GM12878 (cell line): Measurements from ENCODE around the gene DPEP1. TPM values are rescaled to one million over a fixed set of nuclear protein-coding genes. Genes with fewer than 3 reads are reported as not detected.

Experiments
- ATAC-seq: fragments of 200-7000 bp; cut with Tn5 transposase; 3 replicates; pipeline ENCODE4 v1.9.1; 2020; ENCODE audit warnings: mild to moderate bottlenecking, moderate library complexity
- BruUV-seq: library from RNA; stranded (reverse); fragments of 400-500 nt; replicated peaks from 2 replicates; lab custom pipeline; 2021; lab: Mats Ljungman, UMichigan
- CTCF ChIA-PET: fragments of 300-600 bp; sonication (Branson Sonifier 250); formaldehyde crosslinking; extraction: SDS; loops from one replicate; lab custom pipeline; 2021; ENCODE audit warnings: inconsistent platforms; lab: Yijun Ruan, JAX
- POLR2A ChIA-PET: fragments of 350-600 bp; formaldehyde crosslinking; extraction: SDS; loops from one replicate; lab custom pipeline; 2021; ENCODE audit warnings: inconsistent platforms; lab: Charles Lee
- RAD21 ChIA-PET: fragments of 300-600 bp; sonication (Branson Sonifier 250); formaldehyde crosslinking; loops from one replicate; lab custom pipeline; 2023; ENCODE audit warnings: antibody characterized with exemption; ENCODE audit not compliant: unreplicated experiment; lab: Charles Lee
- SMC1A ChIA-PET: fragments of 300-600 bp; sonication (Branson Sonifier 250); formaldehyde crosslinking; loops from one replicate; lab custom pipeline; 2023; ENCODE audit not compliant: unreplicated experiment, uncharacterized antibody; lab: Charles Lee
- DNase-seq: peaks from one replicate; pipeline ENCODE4 v3.0.0-alpha.2; 2011; ENCODE audit warnings: low read depth, low spot score
- FAIRE-seq: peaks from 3 replicates; lab custom pipeline; 2011; peaks lifted over from hg19 to GRCh38; lab: Jason Lieb, UNC
- H2AFZ ChIP-seq: 2 replicates; pipeline ENCODE4 v1.6.0; 2011; ENCODE audit warnings: low read depth, low read length, control low read depth; ENCODE audit not compliant: control insufficient read depth
- H3K27ac ChIP-seq: 2 replicates; pipeline ENCODE4 v1.5.1; 2011; ENCODE audit warnings: control low read depth; ENCODE audit not compliant: control insufficient read depth, insufficient read depth
- H3K27me3 ChIP-seq, 2 experiments: replicated peaks in 1 of 2; 2 replicates each; pipeline versions ENCODE4 v1.6.0 to v1.6.1; 2011; ENCODE audit warnings: low read length in 1 of 2; ENCODE audit not compliant: control insufficient read depth in 2 of 2, insufficient read depth in 2 of 2
- H3K36me3 ChIP-seq, 2 experiments: 2 replicates each; pipeline ENCODE4 v1.5.1; 2011; ENCODE audit warnings: low read length in 1 of 2; ENCODE audit not compliant: control insufficient read depth in 2 of 2, insufficient read depth in 2 of 2
- H3K4me1 ChIP-seq: 2 replicates; pipeline ENCODE4 v1.6.1; 2011; ENCODE audit warnings: mild to moderate bottlenecking, low read length, moderate library complexity, mixed read lengths; ENCODE audit not compliant: control insufficient read depth, insufficient read depth
- H3K4me2 ChIP-seq: 2 replicates; pipeline ENCODE4 v1.6.0; 2011; ENCODE audit warnings: control low read depth; ENCODE audit not compliant: control insufficient read depth, insufficient read depth
- H3K4me3 ChIP-seq: fragments of 200-600 bp; sonication (generic); 2 replicates; pipeline ENCODE4 v1.5.1; 2016
- H3K79me2 ChIP-seq: 2 replicates; pipeline ENCODE4 v1.6.0; 2011; ENCODE audit warnings: low read length; ENCODE audit not compliant: control insufficient read depth, insufficient read depth
- H3K9ac ChIP-seq: 2 replicates; pipeline ENCODE4 v1.8.0; 2011; ENCODE audit warnings: low read length, control low read depth, mixed read lengths; ENCODE audit not compliant: control insufficient read depth, insufficient read depth
- H3K9me3 ChIP-seq: replicated peaks from 3 replicates; pipeline ENCODE4 v1.5.1; 2011; ENCODE audit warnings: mild to moderate bottlenecking, low read length; ENCODE audit not compliant: control insufficient read depth, insufficient read depth
- H4K20me1 ChIP-seq: 2 replicates; pipeline ENCODE4 v1.6.0; 2011; ENCODE audit not compliant: control insufficient read depth, insufficient read depth
- ATF3 ChIP-seq: IDR thresholded peaks from 2 replicates; pipeline ENCODE4 v1.6.1; 2011; ENCODE audit warnings: low read depth, mild to moderate bottlenecking, low read length, moderate library complexity, borderline replicate concordance; ENCODE audit errors: extremely low read depth
- BCL11A ChIP-seq: IDR thresholded peaks from 2 replicates; pipeline ENCODE4 v1.6.1; 2011; ENCODE audit warnings: low read depth, low read length
- E2F8 ChIP-seq: fragments of 450-650 bp; IDR thresholded peaks from 2 replicates; pipeline ENCODE4 v1.6.1; 2018; ENCODE audit warnings: mild to moderate bottlenecking, low read depth, moderate library complexity; ENCODE audit not compliant: partially characterized antibody
- HDAC6 ChIP-seq: fragments of 200-600 bp; sonication (generic); IDR thresholded peaks from one replicate; pipeline ENCODE4 v1.8.0; 2017; ENCODE audit warnings: antibody characterized with exemption; ENCODE audit not compliant: unreplicated experiment
- NFYB ChIP-seq: IDR thresholded peaks from 2 replicates; pipeline ENCODE4 v1.6.1; 2011; ENCODE audit warnings: low read depth, mild to moderate bottlenecking, low read length, improper control_type of control experiment, moderate library complexity; ENCODE audit not compliant: insufficient read depth
- PBX3 ChIP-seq: IDR thresholded peaks from 2 replicates; pipeline ENCODE4 v1.6.1; 2011; ENCODE audit warnings: mild to moderate bottlenecking, low read depth, low read length, moderate library complexity; ENCODE audit not compliant: insufficient replicate concordance
- RAD51 ChIP-seq: fragments of 450-650 bp; IDR thresholded peaks from 2 replicates; pipeline ENCODE4 v1.6.1; 2016; ENCODE audit warnings: moderate library complexity, mild to moderate bottlenecking, inconsistent platforms
- REST ChIP-seq: IDR thresholded peaks from 2 replicates; pipeline ENCODE4 v1.6.1; 2012; ENCODE audit warnings: mild to moderate bottlenecking, low read depth, low read length
- ZNF207 ChIP-seq: fragments of 450-650 bp; IDR thresholded peaks from 2 replicates; pipeline ENCODE4 v1.6.1; 2014; ENCODE audit warnings: antibody characterized with exemption, mild to moderate bottlenecking, borderline replicate concordance
- WGBS: methylation state at CpG from one replicate; pipeline ENCODE4 v1.1.6; 2016; ENCODE audit warnings: low lambda C conversion rate; ENCODE audit not compliant: insufficient replicate concordance, insufficient coverage; ENCODE audit errors: missing lambda C conversion rate; 5-methylcytosine and 5-hydroxymethylcytosine counted together
- in situ Hi-C: fragments of 300-500 bp; cut with MboI; formaldehyde crosslinking; loops from 9 replicates; pipeline ENCODE4 v1.14.3; 2018; ENCODE audit warnings: mixed read lengths
- intact Hi-C: fragments of 100-400 bp; cut with micrococcal nuclease; formaldehyde crosslinking; loops from one replicate; pipeline ENCODE4 v1.14.2; 2022; ENCODE audit not compliant: unreplicated experiment
- polyA plus RNA-seq, 11 experiments: library from polyadenylated mRNA; depleted of rRNA in 4 of 11; unstranded in 6 of 11; stranded (reverse) in 5 of 11; fragments of >200 nt; fragmentation: Nextera tagmentation in 4 of 11; fragmentation: Illumina TruSeq in 1 of 11; extraction: Ambion mirVana in 4 of 11; extraction: Trizol in 1 of 11; gene quantifications; 1 replicate in 1 of 11; 2 replicates in 10 of 11; pipeline versions ENCODE4 v1.2.1 to v1.2.3, GENCODE V29; 2011 to 2016; ENCODE audit warnings: inconsistent platforms in 2 of 11, missing spikeins in 2 of 11, low read depth in 1 of 11
- total RNA-seq, 4 experiments: library from RNA; depleted of rRNA in 3 of 4; stranded (reverse); fragments of >200 nt in 3 of 4; fragmentation: Illumina TruSeq in 1 of 4; extraction: Trizol in 1 of 4; gene quantifications; 2 replicates each; pipeline versions ENCODE4 v1.2.1 to v1.2.3, GENCODE V29; 2013 to 2021
- TF ChIP-seq, protein P1 (sequence below): fragments of 450-650 bp; IDR thresholded peaks from 2 replicates; pipeline ENCODE4 v1.6.1; 2016; ENCODE audit warnings: mild to moderate bottlenecking

DPEP1 gene
- total and polyA plus RNA-seq, 10 of the 15 experiments (the other 5 are each of a cell fraction or from before 2014, with no cell fraction given) = not detected

- RAD21 ChIA-PET = no interaction called here
- no TSS peak for BruUV-seq
- Histone ChIP-seq H3K4me2 (peak overlapping the region; percentile 80), H3K9me3 (no peaks in the 10 kb centered on the region), H2AFZ (peak overlapping the region; percentile 30; the same call in 1 of the 2 replicates), H3K27me3 (no peaks in the 10 kb centered on the region), H3K9ac (peak overlapping the region; percentile 15; the same call in 1 of the 2 replicates), H3K27ac (no peak overlapping the region), H3K79me2 (peaks cover 32% of the 10 kb centered on the region), H4K20me1 (peaks cover 29% of the 10 kb centered on the region), H3K4me1 (peaks cover 25% of the 10 kb centered on the region), H3K4me3 (peak overlapping the region; percentile 89; the same call in 1 of the 2 replicates), H3K36me3 (peaks cover 22 to 25% of the 10 kb centered on the region in 2 experiments)
- no peak for FAIRE-seq
- CTCF ChIA-PET = interaction anchor here (0.6 to 1.0 kb wide), 2 partner anchors 76 to 121 kb away, joined by 3 to 4 read pairs; partner anchors contain the start of gene CDK10
- 1% methylated on average over 46 of the region's 46 CpGs for WGBS
- SMC1A ChIA-PET = interaction anchor here (1.0 kb wide), 1 partner anchor 325 kb away, joined by 3 read pairs; no protein-coding TSS in a partner anchor
- no peak for DNase-seq
- POLR2A ChIA-PET = no interaction called here
- ATAC-seq = peak; percentile 64
- intact Hi-C loops = no loop called here
- in situ Hi-C loops = no loop called here
- TF ChIP-seq RAD51 (peak; percentile 95), ZNF207 (no peak), ATF3 (peak; percentile 53; the same call in 1 of the 2 replicates), NFYB (no peak), E2F8 (no peak), HDAC6 (no peak), BCL11A (0 out of 2 replicates have a peak, but pooled peaks have one; percentile 18), REST (no peak), PBX3 (no peak)
- TF ChIP-seq, protein P1, sequence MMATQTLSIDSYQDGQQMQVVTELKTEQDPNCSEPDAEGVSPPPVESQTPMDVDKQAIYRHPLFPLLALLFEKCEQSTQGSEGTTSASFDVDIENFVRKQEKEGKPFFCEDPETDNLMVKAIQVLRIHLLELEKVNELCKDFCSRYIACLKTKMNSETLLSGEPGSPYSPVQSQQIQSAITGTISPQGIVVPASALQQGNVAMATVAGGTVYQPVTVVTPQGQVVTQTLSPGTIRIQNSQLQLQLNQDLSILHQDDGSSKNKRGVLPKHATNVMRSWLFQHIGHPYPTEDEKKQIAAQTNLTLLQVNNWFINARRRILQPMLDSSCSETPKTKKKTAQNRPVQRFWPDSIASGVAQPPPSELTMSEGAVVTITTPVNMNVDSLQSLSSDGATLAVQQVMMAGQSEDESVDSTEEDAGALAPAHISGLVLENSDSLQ = no peak
Observed at GRCh38 chr16:89565506-89566372, 47.7 kb upstream of the DPEP1 start.
